BE2C (cell line): Measurements from ENCODE around the gene ADAMTS2.

Source experiments
- DNase-seq: peaks from one replicate; pipeline ENCODE4 v3.0.0-alpha.2; 2020
- H3K27me3 ChIP-seq: fragments of 250-450 bp; sonication (Bioruptor Pico); 2 replicates; pipeline ENCODE4 v1.5.1; 2020; ENCODE audit warnings: mild to moderate bottlenecking
- H3K36me3 ChIP-seq: fragments of 250-450 bp; sonication (Bioruptor Pico); 2 replicates; pipeline ENCODE4 v1.5.1; 2020; ENCODE audit warnings: mild to moderate bottlenecking
- H3K4me1 ChIP-seq: fragments of 250-450 bp; sonication (Bioruptor Pico); 2 replicates; pipeline ENCODE4 v1.5.1; 2020
- H3K4me3 ChIP-seq: 2 replicates; pipeline ENCODE4 v1.5.1; 2011; ENCODE audit warnings: low read depth, low read length
- H3K9me3 ChIP-seq: fragments of 250-450 bp; sonication (Bioruptor Pico); 2 replicates; pipeline ENCODE4 v1.5.1; 2020
- TF ChIP-seq, protein P1 (sequence below): IDR thresholded peaks from 2 replicates; pipeline ENCODE4 v1.5.1; 2012; ENCODE audit warnings: mild to moderate bottlenecking, low read depth, low read length

Gene ADAMTS2

DNA sequence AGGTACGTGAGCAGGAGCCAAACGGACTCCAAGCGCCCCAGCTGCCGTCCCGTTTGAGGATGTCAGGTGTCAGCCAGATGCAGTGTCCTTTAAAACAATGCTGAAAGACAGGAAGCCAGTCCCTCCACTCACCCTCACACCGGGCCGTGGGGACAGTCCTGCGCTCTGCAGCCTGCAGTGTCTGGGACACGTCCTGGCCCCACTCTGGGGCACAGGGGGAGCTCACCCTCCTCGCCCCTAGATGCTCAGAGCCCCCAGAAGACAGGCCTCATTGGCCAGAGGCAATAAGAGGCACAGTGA, 205.4 kb downstream of the ADAMTS2 start:
- no peaks in the 10 kb centered on the region for H3K27me3 ChIP-seq
- H3K4me3 ChIP-seq = no peak overlapping the region
- TF ChIP-seq, protein P1, sequence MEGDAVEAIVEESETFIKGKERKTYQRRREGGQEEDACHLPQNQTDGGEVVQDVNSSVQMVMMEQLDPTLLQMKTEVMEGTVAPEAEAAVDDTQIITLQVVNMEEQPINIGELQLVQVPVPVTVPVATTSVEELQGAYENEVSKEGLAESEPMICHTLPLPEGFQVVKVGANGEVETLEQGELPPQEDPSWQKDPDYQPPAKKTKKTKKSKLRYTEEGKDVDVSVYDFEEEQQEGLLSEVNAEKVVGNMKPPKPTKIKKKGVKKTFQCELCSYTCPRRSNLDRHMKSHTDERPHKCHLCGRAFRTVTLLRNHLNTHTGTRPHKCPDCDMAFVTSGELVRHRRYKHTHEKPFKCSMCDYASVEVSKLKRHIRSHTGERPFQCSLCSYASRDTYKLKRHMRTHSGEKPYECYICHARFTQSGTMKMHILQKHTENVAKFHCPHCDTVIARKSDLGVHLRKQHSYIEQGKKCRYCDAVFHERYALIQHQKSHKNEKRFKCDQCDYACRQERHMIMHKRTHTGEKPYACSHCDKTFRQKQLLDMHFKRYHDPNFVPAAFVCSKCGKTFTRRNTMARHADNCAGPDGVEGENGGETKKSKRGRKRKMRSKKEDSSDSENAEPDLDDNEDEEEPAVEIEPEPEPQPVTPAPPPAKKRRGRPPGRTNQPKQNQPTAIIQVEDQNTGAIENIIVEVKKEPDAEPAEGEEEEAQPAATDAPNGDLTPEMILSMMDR = no peak
- H3K36me3 ChIP-seq = no peaks in the 10 kb centered on the region
- no peaks in the 10 kb centered on the region for H3K4me1 ChIP-seq
- no peaks in the 10 kb centered on the region; the same call in none of the 2 replicates for H3K9me3 ChIP-seq
- no peak for DNase-seq

DNA sequence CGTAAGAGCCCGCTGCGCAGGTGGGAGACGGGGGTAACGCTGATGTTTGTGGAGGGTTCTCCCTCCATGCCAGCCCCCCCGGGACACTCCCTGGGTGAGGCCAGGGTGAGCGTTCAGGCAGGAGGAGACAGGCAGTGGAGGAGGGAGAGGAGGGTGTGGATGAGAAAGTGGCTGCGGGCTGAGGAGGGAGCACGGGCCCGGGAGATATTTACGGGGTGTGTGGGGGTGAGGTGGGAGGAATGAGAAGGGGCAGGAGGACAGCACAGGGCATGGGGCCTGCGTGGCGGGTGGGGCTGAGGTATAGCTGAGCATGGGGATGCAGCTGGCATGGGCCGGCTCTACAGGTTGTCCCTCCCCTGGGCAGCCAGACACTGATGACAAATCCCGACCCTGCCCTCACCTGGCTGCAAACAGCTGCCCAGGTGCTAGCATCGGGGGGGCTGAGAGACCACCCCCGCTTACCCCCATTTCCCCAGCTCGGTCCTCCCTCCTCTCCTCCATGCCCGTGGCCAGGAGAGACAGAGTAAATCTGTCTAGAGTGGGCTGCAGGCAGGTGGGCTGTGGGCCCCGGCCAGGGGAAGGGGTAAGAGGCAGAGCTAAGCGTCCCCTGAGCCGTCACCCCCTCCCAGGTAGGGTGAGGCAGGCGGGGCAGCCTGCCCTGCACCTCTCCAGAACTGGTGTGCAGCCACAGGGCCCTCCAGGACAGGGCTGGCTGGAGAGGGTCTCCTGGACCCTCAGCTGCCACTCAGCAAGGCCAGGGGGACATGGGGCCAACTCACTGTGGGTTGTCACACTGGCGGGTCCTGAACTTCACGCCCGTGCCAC, 205.9 kb downstream of the ADAMTS2 start:
- H3K36me3 ChIP-seq = no peaks in the 10 kb centered on the region
- H3K4me3 ChIP-seq = no peak overlapping the region
- H3K4me1 ChIP-seq = no peaks in the 10 kb centered on the region
- no peak for DNase-seq
- H3K9me3 ChIP-seq = no peaks in the 10 kb centered on the region; the same call in 1 of the 2 replicates
- TF ChIP-seq, protein P1 = no peak
- H3K27me3 ChIP-seq = no peaks in the 10 kb centered on the region

DNA sequence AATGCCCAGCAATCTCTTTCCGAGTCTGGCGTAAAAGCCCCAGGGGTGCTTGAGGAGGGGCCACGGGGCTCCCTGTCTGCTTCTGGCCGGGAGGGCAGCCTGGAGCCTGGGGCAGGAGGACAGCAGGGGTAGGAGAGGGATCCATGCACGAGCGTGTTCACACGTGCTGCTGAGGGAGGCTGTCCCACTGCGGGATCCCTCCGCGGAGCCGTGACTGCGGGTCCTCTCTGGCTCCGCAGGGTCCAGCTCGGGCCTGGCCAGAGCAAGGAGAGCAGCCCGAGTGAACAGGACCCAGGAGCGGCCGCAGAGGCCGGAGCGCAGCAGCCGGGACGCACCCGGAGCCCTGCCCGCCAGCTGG, 206.7 kb downstream of the ADAMTS2 start:
- Histone ChIP-seq H3K27me3 (no peaks in the 10 kb centered on the region), H3K36me3 (no peaks in the 10 kb centered on the region), H3K4me1 (no peaks in the 10 kb centered on the region), H3K9me3 (no peaks in the 10 kb centered on the region; the same call in 1 of the 2 replicates), H3K4me3 (no peak overlapping the region)
- no peak for DNase-seq
- TF ChIP-seq, protein P1 = no peak

DNA sequence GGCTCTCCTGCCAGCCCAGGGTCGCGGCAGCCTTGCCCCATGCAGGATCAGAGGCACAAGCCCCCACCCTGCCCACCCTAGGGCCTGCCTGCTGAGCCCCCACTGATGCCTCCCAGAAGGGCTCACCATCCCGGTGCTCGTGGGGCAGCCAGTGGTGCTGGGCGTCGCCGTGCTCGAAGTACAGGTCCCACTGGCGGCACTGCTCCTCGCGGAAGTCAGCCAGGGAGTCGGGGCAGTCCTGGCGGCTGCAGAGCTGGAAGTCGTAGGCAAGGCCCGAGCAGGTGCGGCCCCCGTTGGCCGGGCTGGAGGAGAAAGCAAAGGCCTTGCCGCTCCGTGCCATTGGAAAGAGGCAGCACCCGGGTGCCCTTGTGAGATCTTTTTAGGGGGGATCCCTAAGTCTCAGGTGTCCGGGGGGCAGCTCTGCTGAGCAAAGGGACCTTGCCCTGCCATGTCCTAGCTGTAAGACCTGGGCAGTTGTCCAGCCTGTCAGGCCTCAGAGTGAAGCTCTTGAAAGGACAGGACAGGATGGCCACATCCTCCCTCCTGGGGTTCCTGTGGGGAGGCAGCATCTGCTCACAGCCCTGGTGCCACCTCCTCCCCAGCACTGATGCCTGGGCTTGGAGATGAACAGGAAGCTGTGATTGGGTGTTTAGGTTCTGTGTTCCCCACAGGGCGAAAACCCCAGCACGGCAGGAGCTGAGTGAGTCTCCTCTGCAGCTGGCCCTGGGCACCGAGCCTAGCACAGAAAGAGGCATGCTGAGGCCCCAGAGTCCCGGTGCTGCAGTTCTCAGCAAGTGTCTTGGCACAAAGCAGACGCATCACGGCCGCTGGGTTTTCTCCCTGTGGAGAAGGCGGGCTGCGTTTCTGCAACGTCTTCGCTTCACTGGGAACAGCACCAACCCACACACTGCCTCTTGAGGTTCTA, 207.4 kb downstream of the ADAMTS2 start:
- no peaks in the 10 kb centered on the region for H3K36me3 ChIP-seq
- no peak overlapping the region for H3K4me3 ChIP-seq
- DNase-seq = no peak
- H3K27me3 ChIP-seq = no peaks in the 10 kb centered on the region
- H3K4me1 ChIP-seq = no peaks in the 10 kb centered on the region
- no peaks in the 10 kb centered on the region; the same call in 1 of the 2 replicates for H3K9me3 ChIP-seq
- TF ChIP-seq, protein P1 = no peak

DNA sequence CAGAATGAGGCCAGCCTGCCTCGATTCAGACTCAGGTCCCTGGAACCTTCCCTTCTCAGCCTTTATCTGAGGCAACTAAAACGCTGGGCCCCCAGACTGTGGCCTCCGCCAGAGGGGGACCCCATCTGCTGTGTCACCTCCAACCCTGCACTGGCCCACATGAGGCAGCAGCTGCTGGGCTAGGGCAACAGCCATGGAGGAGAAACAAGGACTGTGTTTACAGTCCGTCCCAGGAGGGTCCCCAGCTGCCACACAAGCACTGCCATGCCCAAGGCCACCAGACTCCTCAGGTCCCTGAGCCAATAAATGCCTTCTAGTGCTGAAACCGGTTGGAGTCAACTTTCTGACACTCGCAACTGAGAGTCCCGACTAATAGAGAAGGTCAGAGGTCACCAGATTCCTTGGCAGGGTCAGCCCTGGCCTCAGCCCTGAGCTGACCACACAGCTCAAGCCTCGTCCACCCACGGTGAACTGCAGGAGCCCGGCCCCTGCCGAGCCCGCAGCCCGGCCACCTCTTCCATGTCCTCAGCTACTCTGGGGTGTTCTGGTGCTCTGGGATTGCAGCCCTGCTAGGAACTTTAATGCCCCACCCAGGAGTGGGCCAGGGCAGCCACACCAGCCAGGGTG, 208.1 kb downstream of the ADAMTS2 start:
- no peaks in the 10 kb centered on the region for H3K4me1 ChIP-seq
- H3K27me3 ChIP-seq = no peaks in the 10 kb centered on the region
- TF ChIP-seq, protein P1 = no peak
- no peaks in the 10 kb centered on the region; the same call in 1 of the 2 replicates for H3K9me3 ChIP-seq
- H3K4me3 ChIP-seq = no peak overlapping the region
- H3K36me3 ChIP-seq = no peaks in the 10 kb centered on the region
- DNase-seq = no peak
